H1 (cell line): ENCODE measurements around the gene SBNO2. TPM values are rescaled to one million over a fixed set of nuclear protein-coding genes. Genes with fewer than 3 reads are reported as not detected.
A peak's percentile ranks its signal among the peaks of the same experiment; 100 is the strongest.

Experiments used
- CHD1 ChIP-seq: IDR thresholded peaks from 2 replicates; pipeline ENCODE4 v1.6.1; 2012; ENCODE audit warnings: low read depth, low read length, improper control_type of control experiment
- SIN3A ChIP-seq, 2 experiments: IDR thresholded peaks in 1 of 2; conservative IDR thresholded peaks in 1 of 2; 2 replicates each; pipeline ENCODE4 v1.6.1; 2011 to 2012; ENCODE audit warnings: low read length in 2 of 2, improper control_type of control experiment in 1 of 2, low read depth in 1 of 2, mild to moderate bottlenecking in 1 of 2
- SP4 ChIP-seq: IDR thresholded peaks from 2 replicates; pipeline ENCODE4 v1.6.1; 2012; ENCODE audit warnings: low read length, inconsistent platforms
- SUZ12 ChIP-seq: fragments of 200-600 bp; sonication (generic); IDR thresholded peaks from 2 replicates; pipeline ENCODE4 v1.6.1; 2012; ENCODE audit warnings: mild to moderate bottlenecking, inconsistent platforms, low read length, moderate library complexity, mixed read lengths
- polyA plus RNA-seq, 7 experiments: library from polyadenylated mRNA; depleted of rRNA in 3 of 7; stranded (reverse) in 5 of 7; unstranded in 2 of 7; fragments of >200 nt in 5 of 7; fragments of 200-250 nt in 2 of 7; gene quantifications; 1 replicate in 5 of 7; 2 replicates in 1 of 7; 4 replicates in 1 of 7; pipeline versions ENCODE4 v1.2.1 to v1.2.3, GENCODE V29; 2011 to 2013; ENCODE audit warnings: missing spikeins in 2 of 7, mixed read lengths in 2 of 7
- total RNA-seq: library from RNA; stranded (reverse); fragmentation: NEBNext Ultra II Directional; extraction: Animal tissue kit (Norgen Biotek cat#: 25700); gene quantifications from 2 replicates; pipeline ENCODE4 v1.2.1, GENCODE V29; 2021

The SBNO2 gene
- total and polyA plus RNA-seq, 2 of the 8 experiments (the other 6 are each of a cell fraction or from before 2014, with no cell fraction given) = 12.2 to 31.4 TPM

GRCh38 chr19:1122972-1123363 lies 51.1 kb downstream of the SBNO2 start (continued):
- TF ChIP-seq SP4 (peak; percentile 99), SIN3A (conservative IDR thresholded peaks at IDR 0.05 in 1 of 2, IDR thresholded peaks at IDR 0.05 in 1 of 2; ENCODE audit: low read depth in 1 of 2, low read length in 2 of 2) (no peak), CHD1 (no peak), SUZ12 (no peak)
